GM12801 (cell line): Measurements from ENCODE around the gene POLA2.

Experiments
- TF ChIP-seq, protein P1 (sequence below): IDR thresholded peaks from one replicate; pipeline ENCODE4 v1.5.1; 2011; ENCODE audit warnings: control low read depth; ENCODE audit not compliant: insufficient read length; ENCODE audit errors: extremely low read depth

POLA2 gene

DNA sequence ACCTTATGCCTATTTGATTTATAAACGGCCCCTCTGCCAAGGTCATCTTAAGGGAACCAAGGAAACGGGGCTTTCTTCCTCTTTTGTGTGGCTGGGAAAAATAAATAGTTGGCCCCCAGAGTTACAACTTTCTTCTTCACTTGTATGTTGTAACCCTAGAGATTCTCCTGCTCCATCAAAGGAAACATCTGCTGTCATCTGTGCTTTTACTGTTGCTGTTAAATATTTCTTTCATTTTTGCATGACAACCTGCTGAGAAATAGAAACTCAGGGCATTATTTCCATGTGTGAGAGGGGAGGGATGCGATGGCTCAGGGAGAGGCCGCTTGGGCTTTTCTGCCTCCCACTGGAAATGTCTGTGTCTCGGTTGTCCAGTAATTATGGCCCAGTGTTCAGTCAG is 31.1 kb downstream of the POLA2 start:
- TF ChIP-seq, protein P1, sequence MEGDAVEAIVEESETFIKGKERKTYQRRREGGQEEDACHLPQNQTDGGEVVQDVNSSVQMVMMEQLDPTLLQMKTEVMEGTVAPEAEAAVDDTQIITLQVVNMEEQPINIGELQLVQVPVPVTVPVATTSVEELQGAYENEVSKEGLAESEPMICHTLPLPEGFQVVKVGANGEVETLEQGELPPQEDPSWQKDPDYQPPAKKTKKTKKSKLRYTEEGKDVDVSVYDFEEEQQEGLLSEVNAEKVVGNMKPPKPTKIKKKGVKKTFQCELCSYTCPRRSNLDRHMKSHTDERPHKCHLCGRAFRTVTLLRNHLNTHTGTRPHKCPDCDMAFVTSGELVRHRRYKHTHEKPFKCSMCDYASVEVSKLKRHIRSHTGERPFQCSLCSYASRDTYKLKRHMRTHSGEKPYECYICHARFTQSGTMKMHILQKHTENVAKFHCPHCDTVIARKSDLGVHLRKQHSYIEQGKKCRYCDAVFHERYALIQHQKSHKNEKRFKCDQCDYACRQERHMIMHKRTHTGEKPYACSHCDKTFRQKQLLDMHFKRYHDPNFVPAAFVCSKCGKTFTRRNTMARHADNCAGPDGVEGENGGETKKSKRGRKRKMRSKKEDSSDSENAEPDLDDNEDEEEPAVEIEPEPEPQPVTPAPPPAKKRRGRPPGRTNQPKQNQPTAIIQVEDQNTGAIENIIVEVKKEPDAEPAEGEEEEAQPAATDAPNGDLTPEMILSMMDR, result no peak

DNA sequence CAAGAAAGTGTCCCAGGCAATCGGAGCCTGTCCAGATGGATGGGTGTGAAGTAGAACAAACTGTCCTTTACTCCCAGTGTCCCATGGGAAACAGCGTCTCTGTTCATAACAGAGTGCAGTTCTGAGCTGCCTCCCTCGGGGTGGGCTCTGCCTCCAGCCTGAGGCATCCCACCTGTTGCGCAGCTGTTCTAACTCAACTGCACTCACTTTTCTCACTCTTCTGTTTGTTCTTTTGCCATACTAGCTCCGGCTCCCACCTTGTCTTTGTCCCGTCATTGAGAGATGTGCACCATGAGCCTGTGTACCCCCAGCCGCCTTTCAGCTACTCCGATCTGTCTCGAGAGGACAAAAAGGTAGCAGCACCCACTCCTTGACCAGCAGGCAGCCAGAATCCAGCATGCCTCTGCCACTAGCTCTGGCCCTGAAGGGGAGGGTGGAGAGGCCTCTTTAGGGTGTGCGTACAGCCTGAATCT is 32.2 kb downstream of the POLA2 start:
- TF ChIP-seq, protein P1, result no peak

DNA sequence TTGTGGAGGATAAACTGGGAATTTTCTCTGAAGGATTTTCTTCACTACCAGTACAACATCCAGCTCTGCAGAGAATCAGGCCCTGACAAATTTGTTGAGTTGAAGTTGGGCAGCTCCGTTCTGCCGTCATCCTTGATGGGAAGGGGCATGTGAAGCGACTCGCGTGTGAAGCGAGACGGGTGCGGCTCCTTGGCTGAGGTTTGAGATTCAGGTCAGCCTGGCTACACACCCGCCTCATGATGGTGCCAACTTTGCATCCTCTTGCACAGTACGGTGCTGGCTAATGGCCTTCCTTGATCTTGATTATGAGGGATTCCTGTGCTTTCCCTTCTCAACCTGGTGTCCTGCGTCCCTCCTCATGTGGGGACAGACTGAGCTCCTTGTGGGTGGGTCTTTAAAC is 33.2 kb downstream of the POLA2 start:
- TF ChIP-seq, protein P1, result no peak

DNA sequence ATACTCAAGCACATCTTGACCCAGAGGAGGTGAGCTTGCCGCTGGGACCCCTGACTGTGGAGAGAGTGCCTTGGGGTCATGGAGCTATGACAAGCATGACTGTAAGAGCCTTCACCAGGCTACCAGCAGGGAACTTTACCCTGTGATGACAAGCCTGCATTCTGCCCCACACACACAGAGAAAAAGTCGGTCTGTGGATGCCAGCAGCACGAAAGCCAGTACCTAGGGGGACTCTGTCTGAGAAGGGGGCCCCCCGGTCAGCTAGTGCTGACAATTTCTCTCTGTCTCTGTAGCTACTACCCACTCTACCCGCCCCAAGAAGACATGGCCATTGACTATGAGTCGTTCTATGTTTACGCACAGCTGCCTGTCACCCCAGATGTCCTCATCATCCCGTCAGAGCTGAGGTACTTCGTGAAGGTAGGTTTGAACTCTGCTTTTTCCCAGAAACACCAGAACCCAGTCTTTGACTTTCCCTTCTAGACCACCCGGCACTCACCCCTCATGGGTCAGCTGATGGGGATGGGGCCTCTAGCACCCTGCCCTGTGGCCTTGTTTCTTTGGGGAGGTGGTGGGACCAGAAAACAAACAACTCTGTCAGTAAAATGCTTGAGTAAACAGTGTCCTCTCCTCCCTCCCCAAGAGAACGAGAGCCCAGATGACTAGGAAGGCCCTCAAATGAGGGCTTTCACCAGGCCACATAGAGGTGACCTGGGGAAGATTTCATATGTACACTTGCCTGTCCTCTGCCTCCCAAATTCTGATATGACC is 34.0 kb downstream of the POLA2 start:
- TF ChIP-seq, protein P1, result no peak

DNA sequence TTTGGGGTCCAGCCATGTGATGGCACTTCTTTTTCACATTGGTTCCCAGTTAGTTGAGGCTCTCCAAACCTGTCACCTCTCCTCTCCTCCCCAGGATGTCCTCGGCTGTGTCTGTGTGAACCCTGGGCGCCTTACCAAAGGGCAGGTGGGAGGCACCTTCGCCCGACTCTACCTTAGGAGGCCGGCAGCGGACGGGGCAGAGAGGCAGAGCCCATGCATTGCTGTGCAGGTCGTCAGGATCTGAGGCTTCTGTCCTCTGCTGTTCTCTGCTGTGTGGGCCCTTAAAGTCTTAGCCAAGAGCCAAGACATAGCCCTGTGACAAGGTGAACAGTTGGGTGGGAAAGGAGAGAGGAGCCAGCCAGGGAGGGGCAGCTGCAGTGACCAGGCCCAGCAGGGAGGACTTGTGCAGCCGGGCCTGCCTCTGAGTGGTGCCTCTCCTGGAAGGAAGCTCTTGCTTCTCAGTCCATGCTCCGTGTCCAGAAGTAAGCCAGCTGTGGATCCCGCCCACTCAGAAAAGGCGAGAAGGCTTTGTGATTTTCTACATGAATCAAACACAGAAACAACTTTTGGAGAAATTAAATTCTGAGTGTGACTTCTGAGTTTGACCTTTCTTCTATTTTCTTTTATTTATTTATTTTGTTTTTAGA is 35.4 kb downstream of the POLA2 start:
- TF ChIP-seq, protein P1, result no peak

DNA sequence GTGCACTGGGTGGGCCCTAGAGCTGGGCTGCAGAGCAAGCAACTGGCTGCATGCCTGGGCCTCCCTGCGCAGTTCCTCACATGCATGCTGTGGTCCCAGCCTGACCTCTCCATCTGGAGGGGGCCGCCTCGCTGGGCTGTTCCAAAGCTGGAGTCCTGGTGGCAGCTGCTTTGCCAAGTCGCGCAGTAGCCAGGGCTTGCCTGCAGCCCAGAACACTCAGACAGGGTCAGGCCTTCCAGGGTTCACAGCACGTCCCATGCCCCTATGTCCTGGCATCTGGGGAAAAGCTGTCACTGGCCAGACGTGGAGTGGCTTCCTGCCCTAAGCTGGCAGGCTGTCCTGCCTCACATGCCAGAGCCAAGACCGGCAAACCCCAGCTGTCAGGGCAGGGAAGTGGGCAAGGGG is 36.4 kb downstream of the POLA2 start:
- TF ChIP-seq, protein P1, result no peak

DNA sequence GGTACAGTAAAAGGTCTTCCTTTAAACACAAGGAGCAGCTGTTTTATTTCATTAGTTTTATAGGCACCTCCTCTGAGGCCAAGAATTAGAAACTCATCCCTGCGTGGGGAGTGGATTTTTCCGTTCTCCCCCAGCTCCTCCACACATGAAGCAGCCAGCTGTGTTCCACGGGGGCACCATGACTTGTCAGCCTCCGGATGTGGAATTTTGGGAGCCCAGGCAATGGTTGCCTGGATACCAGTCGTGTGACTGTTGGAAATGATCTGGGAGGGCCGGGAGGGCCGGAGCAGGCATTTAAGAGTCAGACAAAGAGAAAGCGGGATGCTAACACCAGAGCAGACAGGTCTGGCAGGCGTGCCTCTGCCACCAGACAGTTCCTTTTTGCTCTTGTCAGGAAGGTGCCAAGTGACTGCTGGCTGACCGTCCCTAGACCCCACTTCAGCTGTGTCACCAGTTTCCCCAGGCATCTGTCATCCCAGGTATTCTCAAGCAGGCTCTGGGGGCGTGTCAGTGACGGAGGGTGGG is 37.0 kb downstream of the POLA2 start:
- TF ChIP-seq, protein P1, result no peak
